GM23338 (cell line): ENCODE results near the gene DIAPH3. TPM values are rescaled to one million over a fixed set of nuclear protein-coding genes. Genes with fewer than 3 reads are reported as not detected.

Experiments
- ATAC-seq: fragments of 200-7000 bp; cut with Tn5 transposase; 3 replicates; pipeline ENCODE4 v1.9.1; 2020
- DNase-seq: peaks from one replicate; pipeline ENCODE4 v3.0.0-alpha.2; 2015; ENCODE audit warnings: low spot score
- H2AFZ ChIP-seq: fragments of 200-600 bp; sonication (generic); 2 replicates; pipeline ENCODE4 v1.8.0; 2016; ENCODE audit warnings: antibody characterized with exemption, mild to moderate bottlenecking, moderate library complexity
- H3F3A ChIP-seq: fragments of 200-600 bp; sonication (generic); replicated peaks from 2 replicates; pipeline ENCODE4 v1.8.0; 2017; ENCODE audit warnings: antibody characterized with exemption, mixed run types, low read depth
- H3K27ac ChIP-seq: fragments of 200-600 bp; sonication (generic); 2 replicates; pipeline ENCODE4 v1.6.1; 2016; ENCODE audit warnings: low read depth
- H3K27me3 ChIP-seq: fragments of 200-600 bp; sonication (generic); 2 replicates; pipeline ENCODE4 v1.8.0; 2016; ENCODE audit warnings: mild to moderate bottlenecking, mixed run types, moderate library complexity; ENCODE audit not compliant: insufficient read depth
- H3K36me3 ChIP-seq: fragments of 200-600 bp; sonication (generic); 2 replicates; pipeline ENCODE4 v1.8.0; 2016; ENCODE audit warnings: mild to moderate bottlenecking; ENCODE audit not compliant: insufficient read depth
- H3K4me1 ChIP-seq: fragments of 200-600 bp; sonication (generic); 2 replicates; pipeline ENCODE4 v1.8.0; 2016; ENCODE audit warnings: mild to moderate bottlenecking, moderate library complexity; ENCODE audit not compliant: insufficient read depth
- H3K4me2 ChIP-seq: fragments of 200-600 bp; sonication (generic); 2 replicates; pipeline ENCODE4 v1.7.1; 2017; ENCODE audit warnings: mixed run types
- H3K4me3 ChIP-seq: fragments of 200-600 bp; sonication (generic); 2 replicates; pipeline ENCODE4 v1.6.1; 2016; ENCODE audit warnings: mixed run types
- H3K79me2 ChIP-seq: fragments of 200-600 bp; sonication (generic); replicated peaks from 2 replicates; pipeline ENCODE4 v1.8.0; 2017; ENCODE audit warnings: mild to moderate bottlenecking; ENCODE audit not compliant: insufficient read depth
- H3K9me2 ChIP-seq: fragments of 200-600 bp; sonication (generic); 2 replicates; pipeline ENCODE4 v1.8.0; 2017; ENCODE audit not compliant: insufficient read depth
- H4K20me1 ChIP-seq: fragments of 200-600 bp; sonication (generic); replicated peaks from 2 replicates; pipeline ENCODE4 v1.8.0; 2017; ENCODE audit warnings: mild to moderate bottlenecking; ENCODE audit not compliant: insufficient read depth
- H3K27ac Mint-ChIP-seq: 2 replicates; pipeline ENCODE4 v1.8.0; 2020; ENCODE audit warnings: inconsistent platforms, mild to moderate bottlenecking, moderate library complexity, mixed read lengths
- H3K27me3 Mint-ChIP-seq: 3 replicates; pipeline ENCODE4 v1.8.0; 2022; ENCODE audit warnings: low read depth, mild to moderate bottlenecking, moderate library complexity, mixed read lengths, inconsistent platforms; ENCODE audit not compliant: insufficient read depth, poor library complexity
- H3K36me3 Mint-ChIP-seq: 3 replicates; pipeline ENCODE4 v1.8.0; 2021; ENCODE audit warnings: low read depth, mild to moderate bottlenecking, inconsistent platforms, moderate library complexity, mixed read lengths
- H3K4me1 Mint-ChIP-seq: 3 replicates; pipeline ENCODE4 v1.8.0; 2020; ENCODE audit warnings: mild to moderate bottlenecking, inconsistent platforms, mixed read lengths
- H3K4me3 Mint-ChIP-seq: 3 replicates; pipeline ENCODE4 v1.8.0; 2021; ENCODE audit warnings: moderate library complexity, mild to moderate bottlenecking, inconsistent platforms, mixed read lengths
- H3K9me3 Mint-ChIP-seq: 3 replicates; pipeline ENCODE4 v1.8.0; 2020; ENCODE audit warnings: moderate library complexity, mild to moderate bottlenecking, inconsistent platforms, mixed read lengths
- CREB1 ChIP-seq: fragments of 250-450 bp; sonication (Bioruptor Pico); IDR thresholded peaks from 2 replicates; pipeline ENCODE4 v1.5.0; 2020; ENCODE audit warnings: low read depth, mild to moderate bottlenecking, moderate library complexity
- CTCF ChIP-seq, 2 experiments: fragments of 200-600 bp in 1 of 2; sonication (generic) in 1 of 2; conservative IDR thresholded peaks; 2 replicates each; pipeline versions ENCODE4 v1.5.1 to v1.6.1; 2016 to 2017; ENCODE audit warnings: antibody characterized with exemption in 2 of 2, low read depth in 2 of 2, mild to moderate bottlenecking in 2 of 2, moderate library complexity in 1 of 2
- EZH2 ChIP-seq: fragments of 200-600 bp; sonication (generic); IDR thresholded peaks from one replicate; pipeline ENCODE4 v1.8.0; 2017; ENCODE audit warnings: antibody characterized with exemption, mild to moderate bottlenecking, low read depth; ENCODE audit not compliant: unreplicated experiment
- POLR2AphosphoS5 ChIP-seq: IDR thresholded peaks from 2 replicates; pipeline ENCODE4 v1.6.1; 2016; ENCODE audit warnings: antibody characterized with exemption, low read depth
- STAT1 ChIP-seq: IDR thresholded peaks from one replicate; pipeline ENCODE4 v1.6.1; 2016; ENCODE audit warnings: antibody characterized with exemption; ENCODE audit not compliant: unreplicated experiment
- ZNF331 ChIP-seq: fragments of 250-450 bp; sonication (Bioruptor Pico); IDR thresholded peaks from 2 replicates; pipeline ENCODE4 v1.5.0; 2020; ENCODE audit warnings: low read depth, mild to moderate bottlenecking, moderate library complexity
- polyA plus RNA-seq: library from polyadenylated mRNA; unstranded; fragments of >200 nt; fragmentation: Nextera tagmentation; extraction: Ambion mirVana; gene quantifications from 2 replicates; pipeline ENCODE4 v1.2.1, GENCODE V29; 2016
- total RNA-seq: library from RNA; depleted of rRNA; stranded (reverse); fragments of >200 nt; shearing (Covaris generic); gene quantifications from 2 replicates; pipeline ENCODE4 v1.2.3, GENCODE V29; 2014
- TF ChIP-seq, protein P1 (sequence below): fragments of 250-450 bp; sonication (Bioruptor Pico); IDR thresholded peaks from 2 replicates; pipeline ENCODE4 v1.5.0; 2020; ENCODE audit warnings: mild to moderate bottlenecking, moderate library complexity

The DIAPH3 gene
- total and polyA plus RNA-seq, 2 experiments from 2014 or later = 23.4 to 30.2 TPM

GRCh38 chr13:59975807-59976435 is 187.8 kb downstream of the DIAPH3 start:
- Histone ChIP-seq H3K27me3 (no peaks in the 10 kb centered on the region), H3K9me2 (no peaks in the 10 kb centered on the region), H2AFZ (no peak overlapping the region), H4K20me1 (no peaks in the 10 kb centered on the region), H3K27ac (no peak overlapping the region), H3K79me2 (no peaks in the 10 kb centered on the region), H3K4me2 (no peak overlapping the region), H3K4me1 (no peaks in the 10 kb centered on the region), H3F3A (no peaks in the 10 kb centered on the region), H3K36me3 (no peaks in the 10 kb centered on the region), H3K4me3 (no peak overlapping the region)
- Mint-ChIP-seq H3K27me3 (peaks cover 3% of the 10 kb centered on the region), H3K27ac (no peak overlapping the region), H3K36me3 (peaks cover under 1% of the 10 kb centered on the region; the same call in 1 of the 3 replicates), H3K4me1 (peaks cover 4% of the 10 kb centered on the region; the same call in 2 of the 3 replicates), H3K9me3 (no peaks in the 10 kb centered on the region), H3K4me3 (no peak overlapping the region)
- DNase-seq (peak; percentile 17), ATAC-seq (peak; percentile 34; the same call in 2 of the 3 replicates)
- TF ChIP-seq CTCF (conservative IDR thresholded peaks at IDR 0.05; ENCODE audit: low read depth in 2 of 2) = no peak
- no peak for TF ChIP-seq STAT1
- no peak for TF ChIP-seq POLR2AphosphoS5
- no peak for TF ChIP-seq ZNF331 (CRISPR knock-in tag)

DNA sequence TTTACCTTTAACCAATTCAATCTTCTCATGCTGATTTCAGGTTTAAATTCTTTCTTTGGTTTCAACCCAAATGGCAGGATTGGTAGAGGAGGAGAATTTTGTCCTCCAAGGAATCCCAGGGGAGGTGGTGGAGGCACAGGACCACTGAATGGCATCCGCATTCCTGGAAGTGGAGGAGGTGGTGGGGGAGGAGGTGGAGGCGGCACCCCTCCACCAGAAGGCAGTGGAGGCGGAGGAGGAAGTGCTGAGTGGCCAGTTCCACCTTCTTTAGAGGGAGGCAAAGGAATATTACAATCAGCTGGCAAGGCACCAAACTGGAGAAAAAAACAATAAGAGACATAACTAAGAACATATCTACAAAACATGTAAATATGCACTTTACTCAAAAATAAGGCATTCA is 192.9 kb downstream of the DIAPH3 start:
- no peak overlapping the region for H2AFZ ChIP-seq
- H3K4me3 ChIP-seq = no peak overlapping the region
- H3K27me3 ChIP-seq = no peaks in the 10 kb centered on the region
- H3K27ac Mint-ChIP-seq = peak overlapping the region; percentile 43; the same call in 1 of the 2 replicates
- H3K4me2 ChIP-seq = no peak overlapping the region
- H4K20me1 ChIP-seq = no peaks in the 10 kb centered on the region
- no peaks in the 10 kb centered on the region for H3K79me2 ChIP-seq
- H3K9me2 ChIP-seq = no peaks in the 10 kb centered on the region
- peaks cover 7% of the 10 kb centered on the region; the same call in 2 of the 3 replicates for H3K4me1 Mint-ChIP-seq
- ATAC-seq (peak; percentile 79), DNase-seq (peak; percentile 57)
- H3K27ac ChIP-seq = no peak overlapping the region
- H3K4me3 Mint-ChIP-seq = no peak overlapping the region
- no peaks in the 10 kb centered on the region for H3F3A ChIP-seq
- peaks cover 1% of the 10 kb centered on the region for H3K27me3 Mint-ChIP-seq
- no peaks in the 10 kb centered on the region for H3K9me3 Mint-ChIP-seq
- peaks cover 3% of the 10 kb centered on the region; the same call in 2 of the 3 replicates for H3K36me3 Mint-ChIP-seq
- no peaks in the 10 kb centered on the region for H3K36me3 ChIP-seq
- TF ChIP-seq EZH2 = no peak
- TF ChIP-seq, protein P1, sequence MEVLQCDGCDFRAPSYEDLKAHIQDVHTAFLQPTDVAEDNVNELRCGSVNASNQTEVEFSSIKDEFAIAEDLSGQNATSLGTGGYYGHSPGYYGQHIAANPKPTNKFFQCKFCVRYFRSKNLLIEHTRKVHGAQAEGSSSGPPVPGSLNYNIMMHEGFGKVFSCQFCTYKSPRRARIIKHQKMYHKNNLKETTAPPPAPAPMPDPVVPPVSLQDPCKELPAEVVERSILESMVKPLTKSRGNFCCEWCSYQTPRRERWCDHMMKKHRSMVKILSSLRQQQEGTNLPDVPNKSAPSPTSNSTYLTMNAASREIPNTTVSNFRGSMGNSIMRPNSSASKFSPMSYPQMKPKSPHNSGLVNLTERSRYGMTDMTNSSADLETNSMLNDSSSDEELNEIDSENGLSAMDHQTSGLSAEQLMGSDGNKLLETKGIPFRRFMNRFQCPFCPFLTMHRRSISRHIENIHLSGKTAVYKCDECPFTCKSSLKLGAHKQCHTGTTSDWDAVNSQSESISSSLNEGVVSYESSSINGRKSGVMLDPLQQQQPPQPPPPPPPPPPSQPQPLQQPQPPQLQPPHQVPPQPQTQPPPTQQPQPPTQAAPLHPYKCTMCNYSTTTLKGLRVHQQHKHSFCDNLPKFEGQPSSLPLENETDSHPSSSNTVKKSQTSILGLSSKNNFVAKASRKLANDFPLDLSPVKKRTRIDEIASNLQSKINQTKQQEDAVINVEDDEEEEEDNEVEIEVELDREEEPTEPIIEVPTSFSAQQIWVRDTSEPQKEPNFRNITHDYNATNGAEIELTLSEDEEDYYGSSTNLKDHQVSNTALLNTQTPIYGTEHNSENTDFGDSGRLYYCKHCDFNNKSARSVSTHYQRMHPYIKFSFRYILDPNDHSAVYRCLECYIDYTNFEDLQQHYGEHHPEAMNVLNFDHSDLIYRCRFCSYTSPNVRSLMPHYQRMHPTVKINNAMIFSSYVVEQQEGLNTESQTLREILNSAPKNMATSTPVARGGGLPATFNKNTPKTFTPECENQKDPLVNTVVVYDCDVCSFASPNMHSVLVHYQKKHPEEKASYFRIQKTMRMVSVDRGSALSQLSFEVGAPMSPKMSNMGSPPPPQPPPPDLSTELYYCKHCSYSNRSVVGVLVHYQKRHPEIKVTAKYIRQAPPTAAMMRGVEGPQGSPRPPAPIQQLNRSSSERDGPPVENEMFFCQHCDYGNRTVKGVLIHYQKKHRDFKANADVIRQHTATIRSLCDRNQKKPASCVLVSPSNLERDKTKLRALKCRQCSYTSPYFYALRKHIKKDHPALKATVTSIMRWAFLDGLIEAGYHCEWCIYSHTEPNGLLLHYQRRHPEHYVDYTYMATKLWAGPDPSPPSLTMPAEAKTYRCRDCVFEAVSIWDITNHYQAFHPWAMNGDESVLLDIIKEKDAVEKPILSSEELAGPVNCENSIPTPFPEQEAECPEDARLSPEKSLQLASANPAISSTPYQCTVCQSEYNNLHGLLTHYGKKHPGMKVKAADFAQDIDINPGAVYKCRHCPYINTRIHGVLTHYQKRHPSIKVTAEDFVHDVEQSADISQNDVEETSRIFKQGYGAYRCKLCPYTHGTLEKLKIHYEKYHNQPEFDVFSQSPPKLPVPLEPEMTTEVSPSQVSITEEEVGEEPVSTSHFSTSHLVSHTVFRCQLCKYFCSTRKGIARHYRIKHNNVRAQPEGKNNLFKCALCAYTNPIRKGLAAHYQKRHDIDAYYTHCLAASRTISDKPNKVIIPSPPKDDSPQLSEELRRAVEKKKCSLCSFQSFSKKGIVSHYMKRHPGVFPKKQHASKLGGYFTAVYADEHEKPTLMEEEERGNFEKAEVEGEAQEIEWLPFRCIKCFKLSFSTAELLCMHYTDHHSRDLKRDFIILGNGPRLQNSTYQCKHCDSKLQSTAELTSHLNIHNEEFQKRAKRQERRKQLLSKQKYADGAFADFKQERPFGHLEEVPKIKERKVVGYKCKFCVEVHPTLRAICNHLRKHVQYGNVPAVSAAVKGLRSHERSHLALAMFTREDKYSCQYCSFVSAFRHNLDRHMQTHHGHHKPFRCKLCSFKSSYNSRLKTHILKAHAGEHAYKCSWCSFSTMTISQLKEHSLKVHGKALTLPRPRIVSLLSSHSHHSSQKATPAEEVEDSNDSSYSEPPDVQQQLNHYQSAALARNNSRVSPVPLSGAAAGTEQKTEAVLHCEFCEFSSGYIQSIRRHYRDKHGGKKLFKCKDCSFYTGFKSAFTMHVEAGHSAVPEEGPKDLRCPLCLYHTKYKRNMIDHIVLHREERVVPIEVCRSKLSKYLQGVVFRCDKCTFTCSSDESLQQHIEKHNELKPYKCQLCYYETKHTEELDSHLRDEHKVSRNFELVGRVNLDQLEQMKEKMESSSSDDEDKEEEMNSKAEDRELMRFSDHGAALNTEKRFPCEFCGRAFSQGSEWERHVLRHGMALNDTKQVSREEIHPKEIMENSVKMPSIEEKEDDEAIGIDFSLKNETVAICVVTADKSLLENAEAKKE = peak; percentile 79
- no peak for TF ChIP-seq CREB1 (CRISPR knock-in tag)
- no peaks in the 10 kb centered on the region; the same call in 1 of the 2 replicates for H3K4me1 ChIP-seq
